ENCODE measurements around the gene SEC11A.

DNA sequence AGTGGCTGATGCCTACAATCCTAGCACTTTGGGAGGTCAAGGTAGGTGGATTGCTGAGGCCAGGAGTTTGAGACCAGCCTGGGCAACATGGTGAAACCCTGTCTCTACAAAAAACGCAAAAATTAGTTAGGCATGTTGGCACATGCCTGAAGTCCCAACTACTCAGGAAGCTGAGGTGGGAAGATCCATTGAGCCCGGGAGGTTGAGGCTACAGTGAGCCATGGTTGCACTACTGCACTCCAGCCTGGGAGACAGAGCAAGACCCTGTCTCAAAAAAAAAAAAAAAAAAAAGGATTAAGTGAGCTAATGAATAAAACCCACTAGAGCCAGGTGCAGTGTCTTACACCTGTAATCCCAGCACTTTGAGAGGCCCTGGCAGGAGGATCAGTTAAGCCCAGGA, 6.7 kb upstream of the SEC11A start:
- TF ChIP-seq POLR2AphosphoS5 (IDR thresholded peaks at IDR 0.05) (no peak), EP300 (IDR thresholded peaks at IDR 0.05; ENCODE audit: low read depth) (no peak), POLR2A (IDR thresholded peaks at IDR 0.05) (no peak)
- TF ChIP-seq, protein P1, sequence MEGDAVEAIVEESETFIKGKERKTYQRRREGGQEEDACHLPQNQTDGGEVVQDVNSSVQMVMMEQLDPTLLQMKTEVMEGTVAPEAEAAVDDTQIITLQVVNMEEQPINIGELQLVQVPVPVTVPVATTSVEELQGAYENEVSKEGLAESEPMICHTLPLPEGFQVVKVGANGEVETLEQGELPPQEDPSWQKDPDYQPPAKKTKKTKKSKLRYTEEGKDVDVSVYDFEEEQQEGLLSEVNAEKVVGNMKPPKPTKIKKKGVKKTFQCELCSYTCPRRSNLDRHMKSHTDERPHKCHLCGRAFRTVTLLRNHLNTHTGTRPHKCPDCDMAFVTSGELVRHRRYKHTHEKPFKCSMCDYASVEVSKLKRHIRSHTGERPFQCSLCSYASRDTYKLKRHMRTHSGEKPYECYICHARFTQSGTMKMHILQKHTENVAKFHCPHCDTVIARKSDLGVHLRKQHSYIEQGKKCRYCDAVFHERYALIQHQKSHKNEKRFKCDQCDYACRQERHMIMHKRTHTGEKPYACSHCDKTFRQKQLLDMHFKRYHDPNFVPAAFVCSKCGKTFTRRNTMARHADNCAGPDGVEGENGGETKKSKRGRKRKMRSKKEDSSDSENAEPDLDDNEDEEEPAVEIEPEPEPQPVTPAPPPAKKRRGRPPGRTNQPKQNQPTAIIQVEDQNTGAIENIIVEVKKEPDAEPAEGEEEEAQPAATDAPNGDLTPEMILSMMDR (IDR thresholded peaks at IDR 0.05): no peak
